Measurements from ENCODE around the gene GRB10.

The GRB10 gene

GRCh38 chr7:50812841-50813475, 30.3 kb upstream of the GRB10 start:
- H3K4me1 Mint-ChIP-seq = no peaks in the 10 kb centered on the region
- H3K27ac Mint-ChIP-seq = no peak overlapping the region
- H3K36me3 Mint-ChIP-seq = no peaks in the 10 kb centered on the region
- H3K4me3 Mint-ChIP-seq = no peak overlapping the region
- peaks cover 11% of the 10 kb centered on the region for H3K27me3 Mint-ChIP-seq
- no peak for ATAC-seq (ENCODE audit: low read depth)
- DNase-seq (ENCODE audit: low spot score in 2 of 2) = no peak
- peaks cover 4% of the 10 kb centered on the region for H3K9me3 Mint-ChIP-seq

- H3K27me3 Mint-ChIP-seq = peaks cover 11% of the 10 kb centered on the region
- no peaks in the 10 kb centered on the region for H3K4me1 Mint-ChIP-seq
- H3K9me3 Mint-ChIP-seq = peaks cover 4% of the 10 kb centered on the region
- H3K27ac Mint-ChIP-seq = no peak overlapping the region
- H3K36me3 Mint-ChIP-seq = no peaks in the 10 kb centered on the region
- ATAC-seq (ENCODE audit: low read depth) = no peak
- H3K4me3 Mint-ChIP-seq = no peak overlapping the region
- no peak for DNase-seq (ENCODE audit: low spot score in 2 of 2)
Measured at GRCh38 chr7:50812094-50812493, 29.4 kb upstream of the GRB10 start.

- DNase-seq (ENCODE audit: low spot score in 2 of 2) = no peak
- ATAC-seq (ENCODE audit: low read depth) = no peak
- Mint-ChIP-seq H3K36me3 (no peaks in the 10 kb centered on the region), H3K27me3 (peaks cover 9% of the 10 kb centered on the region), H3K27ac (no peak overlapping the region), H3K4me3 (no peak overlapping the region), H3K9me3 (no peaks in the 10 kb centered on the region), H3K4me1 (no peaks in the 10 kb centered on the region)
Measured at GRCh38 chr7:50808282-50808888, 25.7 kb upstream of the GRB10 start.

- ATAC-seq (ENCODE audit: low read depth) (no peak), DNase-seq (ENCODE audit: low spot score in 2 of 2) (no peak)
- H3K9me3 Mint-ChIP-seq = no peaks in the 10 kb centered on the region
- H3K27me3 Mint-ChIP-seq = peaks cover 8% of the 10 kb centered on the region
- H3K4me3 Mint-ChIP-seq = no peak overlapping the region
- H3K27ac Mint-ChIP-seq = no peak overlapping the region
- H3K4me1 Mint-ChIP-seq = no peaks in the 10 kb centered on the region
- H3K36me3 Mint-ChIP-seq = no peaks in the 10 kb centered on the region
Measured at GRCh38 chr7:50807026-50807730, 24.5 kb upstream of the GRB10 start.

GRCh38 chr7:50806143-50806542, 23.4 kb upstream of the GRB10 start:
- H3K27me3 Mint-ChIP-seq = peaks cover 9% of the 10 kb centered on the region
- no peak overlapping the region for H3K4me3 Mint-ChIP-seq
- no peak for ATAC-seq (ENCODE audit: low read depth)
- no peak overlapping the region for H3K27ac Mint-ChIP-seq
- no peaks in the 10 kb centered on the region for H3K4me1 Mint-ChIP-seq
- no peaks in the 10 kb centered on the region for H3K36me3 Mint-ChIP-seq
- no peaks in the 10 kb centered on the region for H3K9me3 Mint-ChIP-seq
- DNase-seq (ENCODE audit: low spot score in 2 of 2) = no peak

GRCh38 chr7:50805447-50806125, 22.9 kb upstream of the GRB10 start:
- Mint-ChIP-seq H3K9me3 (no peaks in the 10 kb centered on the region), H3K36me3 (no peaks in the 10 kb centered on the region)

GRCh38 chr7:50803359-50804337, 21.0 kb upstream of the GRB10 start:
- DNase-seq (ENCODE audit: low spot score in 2 of 2) (no peak), ATAC-seq (ENCODE audit: low read depth) (no peak)
- no peaks in the 10 kb centered on the region for H3K36me3 Mint-ChIP-seq
- peaks cover 4% of the 10 kb centered on the region for H3K9me3 Mint-ChIP-seq
- H3K27ac Mint-ChIP-seq = no peak overlapping the region
- no peak overlapping the region for H3K4me3 Mint-ChIP-seq
- no peaks in the 10 kb centered on the region for H3K4me1 Mint-ChIP-seq
- peaks cover 7% of the 10 kb centered on the region for H3K27me3 Mint-ChIP-seq

More at GRCh38 chr7:50805447-50806125, 22.9 kb upstream of the GRB10 start:
- ATAC-seq (ENCODE audit: low read depth) = no peak
- Mint-ChIP-seq H3K4me3 (no peak overlapping the region), H3K4me1 (no peaks in the 10 kb centered on the region), H3K27ac (no peak overlapping the region), H3K27me3 (peaks cover 6% of the 10 kb centered on the region)
- DNase-seq (ENCODE audit: low spot score in 2 of 2) = no peak

- H3K27me3 Mint-ChIP-seq = peaks cover 7% of the 10 kb centered on the region
- no peaks in the 10 kb centered on the region for H3K4me1 Mint-ChIP-seq
- peaks cover 7% of the 10 kb centered on the region for H3K9me3 Mint-ChIP-seq
- no peak overlapping the region for H3K27ac Mint-ChIP-seq
- no peaks in the 10 kb centered on the region for H3K36me3 Mint-ChIP-seq
- DNase-seq (ENCODE audit: low spot score in 2 of 2) (no peak), ATAC-seq (ENCODE audit: low read depth) (no peak)
- H3K4me3 Mint-ChIP-seq = no peak overlapping the region
Measured at GRCh38 chr7:50801907-50802306, 19.2 kb upstream of the GRB10 start.

GRCh38 chr7:50799873-50800272, 17.2 kb upstream of the GRB10 start:
- no peak overlapping the region for H3K27ac Mint-ChIP-seq
- H3K36me3 Mint-ChIP-seq = no peaks in the 10 kb centered on the region
- H3K4me1 Mint-ChIP-seq = no peaks in the 10 kb centered on the region
- H3K9me3 Mint-ChIP-seq = peaks cover 7% of the 10 kb centered on the region
- H3K27me3 Mint-ChIP-seq = peaks cover 12% of the 10 kb centered on the region
- no peak for DNase-seq (ENCODE audit: low spot score in 2 of 2)
- no peak for ATAC-seq (ENCODE audit: low read depth)
- H3K4me3 Mint-ChIP-seq = no peak overlapping the region

- H3K36me3 Mint-ChIP-seq = no peaks in the 10 kb centered on the region
- ATAC-seq (ENCODE audit: low read depth) = no peak
- H3K4me3 Mint-ChIP-seq = no peak overlapping the region
- DNase-seq (ENCODE audit: low spot score in 2 of 2) = no peak
- no peaks in the 10 kb centered on the region for H3K4me1 Mint-ChIP-seq
- H3K27ac Mint-ChIP-seq = no peak overlapping the region
- peaks cover 7% of the 10 kb centered on the region for H3K9me3 Mint-ChIP-seq
- peaks cover 16% of the 10 kb centered on the region for H3K27me3 Mint-ChIP-seq
Measured at GRCh38 chr7:50798126-50798525, 15.4 kb upstream of the GRB10 start.

GRCh38 chr7:50795831-50796230, 13.1 kb upstream of the GRB10 start:
- Mint-ChIP-seq H3K27me3 (peaks cover 13% of the 10 kb centered on the region), H3K9me3 (peaks cover 7% of the 10 kb centered on the region), H3K4me1 (no peaks in the 10 kb centered on the region), H3K27ac (no peak overlapping the region), H3K36me3 (no peaks in the 10 kb centered on the region), H3K4me3 (no peak overlapping the region)
- no peak for ATAC-seq (ENCODE audit: low read depth)
- DNase-seq (ENCODE audit: low spot score in 2 of 2) = no peak

GRCh38 chr7:50795253-50795652, 12.6 kb upstream of the GRB10 start:
- Mint-ChIP-seq H3K27ac (no peak overlapping the region), H3K36me3 (no peaks in the 10 kb centered on the region), H3K4me1 (no peaks in the 10 kb centered on the region), H3K27me3 (peaks cover 13% of the 10 kb centered on the region), H3K4me3 (no peak overlapping the region), H3K9me3 (peaks cover 7% of the 10 kb centered on the region)
- ATAC-seq (ENCODE audit: low read depth) (no peak), DNase-seq (ENCODE audit: low spot score in 2 of 2) (no peak)

- Mint-ChIP-seq H3K4me1 (no peaks in the 10 kb centered on the region), H3K27me3 (peaks cover 9% of the 10 kb centered on the region), H3K27ac (no peak overlapping the region), H3K9me3 (peaks cover 5% of the 10 kb centered on the region), H3K4me3 (peak overlapping the region; percentile 14), H3K36me3 (no peaks in the 10 kb centered on the region)
- ATAC-seq (ENCODE audit: low read depth) (no peak), DNase-seq (ENCODE audit: low spot score in 2 of 2) (no peak)
Measured at GRCh38 chr7:50793947-50794570, 11.4 kb upstream of the GRB10 start.
